ENCODE measurements around the gene SOX30. TPM values are rescaled to one million over a fixed set of nuclear protein-coding genes. Genes with fewer than 3 reads are reported as not detected.

SOX30 gene
- total RNA-seq, 1 donor from 2014 or later: 0.13 TPM

GRCh38 chr5:157584628-157585027 lies 67.6 kb downstream of the SOX30 start:
- DNase-seq (ENCODE audit: low spot score): no peak
- intact Hi-C loops (cut with DNase I): loop anchor here (10.0 kb wide), 1 partner anchor 130 kb away; no protein-coding TSS in a partner anchor

- intact Hi-C loops (cut with DNase I): loop anchor here (10.0 kb wide), 1 partner anchor 132 kb away; no protein-coding TSS in a partner anchor
- DNase-seq (ENCODE audit: low spot score): no peak
Measured at GRCh38 chr5:157582731-157583620, 69.3 kb downstream of the SOX30 start.

GRCh38 chr5:157581901-157582300 lies 70.3 kb downstream of the SOX30 start:
- intact Hi-C loops (cut with DNase I): loop anchor here (10.0 kb wide), 1 partner anchor 133 kb away; no protein-coding TSS in a partner anchor
- no peak for DNase-seq (ENCODE audit: low spot score)

- intact Hi-C loops (cut with DNase I): loop anchor here (5.0 to 10.0 kb wide), 2 partner anchors 66 to 193 kb away; no protein-coding TSS in a partner anchor
- no peak for DNase-seq (ENCODE audit: low spot score)
Measured at GRCh38 chr5:157578079-157578780, 74.0 kb downstream of the SOX30 start.

GRCh38 chr5:157576678-157577077 lies 75.6 kb downstream of the SOX30 start:
- intact Hi-C loops (cut with DNase I): loop anchor here (5.0 to 10.0 kb wide), 2 partner anchors 64 to 192 kb away; no protein-coding TSS in a partner anchor
- DNase-seq (ENCODE audit: low spot score): no peak

Other genes with a start within 250 kb of the SOX30 start
- gene NIPAL4, start 192.2 kb downstream of the SOX30 start, total RNA-seq: 0.30 TPM
- 97.1 TPM for gene ADAM19, start 76.7 kb downstream of the SOX30 start, total RNA-seq
- gene C5orf52, start 19.1 kb upstream of the SOX30 start, total RNA-seq: not detected
- gene THG1L, start 79.0 kb upstream of the SOX30 start, total RNA-seq: 6.2 TPM
- 1.5 TPM for gene LSM11, start 91.3 kb upstream of the SOX30 start, total RNA-seq
- gene CLINT1, start 206.7 kb upstream of the SOX30 start, total RNA-seq: 53.0 TPM